Measurements from ENCODE around the gene NUP214.
"Not testable (repeated sequence)": the region's sequence is repeated elsewhere in the genome, so short reads cannot be mapped to it uniquely, and the experiment has no call there.

Gene NUP214

GRCh38 chr9:131197160-131197911 is 72.0 kb downstream of the NUP214 start:
- no peak for DNase-seq

DNA sequence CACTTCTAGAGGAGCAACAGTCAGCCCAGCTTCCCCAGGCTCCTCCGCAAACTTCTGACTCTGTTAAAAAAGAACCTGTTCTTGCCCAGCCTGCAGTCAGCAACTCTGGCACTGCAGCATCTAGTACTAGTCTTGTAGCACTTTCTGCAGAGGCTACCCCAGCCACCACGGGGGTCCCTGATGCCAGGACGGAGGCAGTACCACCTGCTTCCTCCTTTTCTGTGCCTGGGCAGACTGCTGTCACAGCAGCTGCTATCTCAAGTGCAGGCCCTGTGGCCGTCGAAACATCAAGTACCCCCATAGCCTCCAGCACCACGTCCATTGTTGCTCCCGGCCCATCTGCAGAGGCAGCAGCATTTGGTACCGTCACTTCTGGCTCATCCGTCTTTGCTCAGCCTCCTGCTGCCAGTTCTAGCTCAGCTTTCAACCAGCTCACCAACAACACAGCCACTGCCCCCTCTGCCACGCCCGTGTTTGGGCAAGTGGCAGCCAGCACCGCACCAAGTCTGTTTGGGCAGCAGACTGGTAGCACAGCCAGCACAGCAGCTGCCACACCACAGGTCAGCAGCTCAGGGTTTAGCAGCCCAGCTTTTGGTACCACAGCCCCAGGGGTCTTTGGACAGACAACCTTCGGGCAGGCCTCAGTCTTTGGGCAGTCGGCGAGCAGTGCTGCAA is 72.8 kb downstream of the NUP214 start:
- no peak for DNase-seq

- no peak for DNase-seq
Measured at GRCh38 chr9:131201856-131202255, 76.5 kb downstream of the NUP214 start.

GRCh38 chr9:131203431-131204218 is 78.2 kb downstream of the NUP214 start:
- DNase-seq = no peak

GRCh38 chr9:131204285-131204684 is 78.9 kb downstream of the NUP214 start:
- DNase-seq = no peak

DNA sequence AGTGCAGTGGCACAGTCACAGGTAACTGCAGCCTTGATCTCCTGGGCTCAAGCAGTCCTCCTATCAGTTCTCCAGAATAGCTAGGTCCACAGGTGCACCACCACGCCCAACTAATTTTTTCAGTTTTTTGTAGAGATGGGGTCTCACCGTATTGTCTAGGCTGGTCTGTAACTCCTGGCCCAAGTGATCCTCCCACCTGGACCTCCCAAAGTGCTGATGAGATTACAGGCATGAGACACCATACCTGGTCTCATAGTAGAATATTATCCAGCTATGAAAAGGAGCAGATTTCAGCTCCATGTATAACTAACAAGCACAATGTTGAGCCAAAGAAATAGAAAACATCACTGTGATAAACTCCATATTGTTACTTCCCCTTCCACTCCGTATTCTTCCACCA is 81.1 kb downstream of the NUP214 start:
- DNase-seq = no peak

GRCh38 chr9:131211920-131212319 is 86.5 kb downstream of the NUP214 start:
- not testable (repeated sequence) for DNase-seq

GRCh38 chr9:131214286-131214856 is 89.0 kb downstream of the NUP214 start:
- no peak for DNase-seq

GRCh38 chr9:131214876-131215275 is 89.5 kb downstream of the NUP214 start:
- no peak for DNase-seq

DNA sequence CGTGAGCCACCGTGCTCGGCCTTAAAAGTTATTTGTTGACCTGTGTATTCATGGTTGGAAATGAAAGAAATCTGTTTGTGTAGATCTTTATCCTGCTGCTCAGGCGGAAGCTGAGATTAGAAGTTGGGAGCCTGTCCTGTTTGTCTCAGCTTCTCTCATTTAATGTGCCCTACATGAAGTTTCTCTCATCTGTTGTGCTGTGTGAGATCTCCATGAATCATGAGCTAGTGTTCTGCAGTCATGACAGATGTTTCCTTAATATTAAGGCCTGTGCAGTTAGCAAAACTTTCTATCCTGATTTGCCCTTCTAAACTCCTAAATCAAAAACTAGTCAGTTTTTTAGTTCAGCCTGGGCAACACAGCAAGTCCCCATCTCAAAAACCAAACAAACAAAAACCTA is 91.4 kb downstream of the NUP214 start:
- DNase-seq = no peak

GRCh38 chr9:131217331-131218031 is 92.1 kb downstream of the NUP214 start:
- no peak for DNase-seq

- no peak for DNase-seq
Measured at GRCh38 chr9:131218370-131218769, 93.0 kb downstream of the NUP214 start.

DNA sequence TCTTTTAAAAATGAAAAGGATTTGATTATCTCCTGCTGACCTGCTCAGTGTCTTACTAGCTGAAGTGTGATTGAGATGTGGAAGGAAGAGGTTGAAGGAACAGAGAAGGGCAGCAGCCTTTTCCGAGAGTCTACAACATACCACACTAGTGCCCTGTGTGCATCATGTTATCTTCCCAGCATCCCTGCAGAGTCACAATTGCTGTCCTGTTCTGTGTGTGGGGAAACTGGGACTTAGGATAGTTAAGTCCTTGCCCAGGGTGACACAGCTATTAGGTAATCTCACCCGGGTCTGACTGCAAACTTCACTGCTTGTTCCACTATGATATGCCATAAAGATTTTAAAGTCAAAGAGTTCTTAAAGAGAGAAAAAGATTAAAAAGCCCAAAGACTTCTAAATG is 95.1 kb downstream of the NUP214 start:
- DNase-seq = no peak

GRCh38 chr9:131222460-131222859 is 97.1 kb downstream of the NUP214 start:
- DNase-seq = no peak

GRCh38 chr9:131226226-131226625 is 100.8 kb downstream of the NUP214 start:
- DNase-seq = no peak

GRCh38 chr9:131227112-131227958 is 101.9 kb downstream of the NUP214 start:
- no peak for DNase-seq

- DNase-seq = no peak
Measured at GRCh38 chr9:131227959-131228460, 102.6 kb downstream of the NUP214 start.

- no peak for DNase-seq
Measured at GRCh38 chr9:131228988-131229387, 103.6 kb downstream of the NUP214 start.

- no peak for DNase-seq
Measured at GRCh38 chr9:131233556-131233955, 108.2 kb downstream of the NUP214 start.

- no peak for DNase-seq
Measured at GRCh38 chr9:131233995-131234394, 108.6 kb downstream of the NUP214 start.

Data from right kidney (tissue), 1 donor.